Measurements from ENCODE around the gene STN1. TPM values are rescaled to one million over a fixed set of nuclear protein-coding genes. Genes with fewer than 3 reads are reported as not detected.

STN1 gene
- total RNA-seq, 2 donors from 2014 or later = 15.5 to 42.7 TPM

DNA sequence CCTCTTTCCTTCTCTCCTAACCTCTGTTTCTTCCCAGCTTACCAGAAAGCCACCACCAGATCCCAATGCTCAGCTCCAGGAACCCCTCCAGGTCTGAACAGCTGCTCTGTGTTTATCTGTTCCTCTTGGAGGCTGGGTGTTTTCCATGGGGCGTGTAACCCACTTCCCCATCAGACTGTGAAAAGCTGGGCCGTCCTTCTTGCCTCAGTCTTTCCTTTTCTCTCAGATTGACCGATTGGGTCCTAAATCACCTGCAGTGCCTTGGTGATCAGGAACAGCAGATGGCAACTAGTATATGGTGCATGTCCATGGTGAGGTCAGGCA lies 67.5 kb downstream of the STN1 start:
- no peaks in the 10 kb centered on the region for H3K27me3 ChIP-seq (replicated peaks; ENCODE audit: insufficient read depth)
- intact Hi-C loops (cut with DNase I) = loop anchor here (5.0 kb wide), 1 partner anchor 78 kb away; no protein-coding TSS in a partner anchor
- no peaks in the 10 kb centered on the region for H3K9me3 ChIP-seq
- peaks cover 13% of the 10 kb centered on the region for H3K4me1 ChIP-seq (replicated peaks)
- peak overlapping the region; percentile 25 to 45 for H3K27ac ChIP-seq
- 55% methylated on average over 3 of the region's 3 CpGs for whole genome bisulfite sequencing
- TF ChIP-seq POLR2A (IDR thresholded peaks at IDR 0.05) = no peak
- TF ChIP-seq, protein P1, sequence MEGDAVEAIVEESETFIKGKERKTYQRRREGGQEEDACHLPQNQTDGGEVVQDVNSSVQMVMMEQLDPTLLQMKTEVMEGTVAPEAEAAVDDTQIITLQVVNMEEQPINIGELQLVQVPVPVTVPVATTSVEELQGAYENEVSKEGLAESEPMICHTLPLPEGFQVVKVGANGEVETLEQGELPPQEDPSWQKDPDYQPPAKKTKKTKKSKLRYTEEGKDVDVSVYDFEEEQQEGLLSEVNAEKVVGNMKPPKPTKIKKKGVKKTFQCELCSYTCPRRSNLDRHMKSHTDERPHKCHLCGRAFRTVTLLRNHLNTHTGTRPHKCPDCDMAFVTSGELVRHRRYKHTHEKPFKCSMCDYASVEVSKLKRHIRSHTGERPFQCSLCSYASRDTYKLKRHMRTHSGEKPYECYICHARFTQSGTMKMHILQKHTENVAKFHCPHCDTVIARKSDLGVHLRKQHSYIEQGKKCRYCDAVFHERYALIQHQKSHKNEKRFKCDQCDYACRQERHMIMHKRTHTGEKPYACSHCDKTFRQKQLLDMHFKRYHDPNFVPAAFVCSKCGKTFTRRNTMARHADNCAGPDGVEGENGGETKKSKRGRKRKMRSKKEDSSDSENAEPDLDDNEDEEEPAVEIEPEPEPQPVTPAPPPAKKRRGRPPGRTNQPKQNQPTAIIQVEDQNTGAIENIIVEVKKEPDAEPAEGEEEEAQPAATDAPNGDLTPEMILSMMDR (IDR thresholded peaks at IDR 0.05) = no peak
- H3K36me3 ChIP-seq = no peaks in the 10 kb centered on the region
- H3K4me3 ChIP-seq = no peak overlapping the region
- DNase-seq (ENCODE audit: low spot score) = no peak

DNA sequence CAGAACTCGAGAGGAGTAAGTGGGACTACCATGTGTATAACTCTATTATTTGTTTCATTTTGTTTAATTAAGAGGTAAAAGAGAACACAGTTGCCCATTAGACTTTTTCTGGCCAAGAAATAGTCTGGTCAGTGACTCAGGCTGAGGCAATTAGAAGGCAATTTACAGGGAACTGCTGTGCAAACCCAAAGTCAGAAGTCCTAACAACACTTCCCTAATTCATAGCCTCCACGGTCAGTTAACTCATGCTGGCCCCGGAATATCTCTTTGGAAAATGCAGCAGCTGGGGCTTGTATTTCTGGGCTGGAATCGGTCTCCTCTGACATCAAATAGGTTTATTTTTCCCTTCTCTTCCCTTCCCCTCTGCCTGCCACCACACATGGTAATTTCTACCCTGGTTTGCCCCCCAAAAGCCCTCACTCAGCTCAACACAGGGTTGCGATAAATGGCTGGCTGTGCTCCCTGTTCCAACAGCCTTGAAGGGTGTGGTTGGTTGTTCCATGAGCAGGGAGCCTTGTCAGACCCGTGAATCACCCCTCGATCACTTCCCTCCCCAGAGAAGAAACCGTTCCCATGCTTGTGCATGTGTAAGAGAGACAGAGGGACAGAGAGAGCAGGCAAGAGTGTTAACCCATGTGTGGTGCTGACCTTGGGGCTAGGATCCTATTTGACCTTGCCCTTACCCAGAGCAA lies 68.0 kb downstream of the STN1 start:
- Histone ChIP-seq H3K4me1 (replicated peaks) (peaks cover 13% of the 10 kb centered on the region), H3K36me3 (no peaks in the 10 kb centered on the region), H3K4me3 (no peak overlapping the region), H3K27me3 (replicated peaks; ENCODE audit: insufficient read depth) (no peaks in the 10 kb centered on the region), H3K9me3 (no peaks in the 10 kb centered on the region), H3K27ac (peak overlapping the region; percentile 25 to 45)
- WGBS = 38% methylated on average over 8 of the region's 8 CpGs
- intact Hi-C loops (cut with DNase I) = loop anchor here (5.0 kb wide), 1 partner anchor 78 kb away; no protein-coding TSS in a partner anchor
- DNase-seq (ENCODE audit: low spot score) = no peak
- TF ChIP-seq POLR2AphosphoS5 (IDR thresholded peaks at IDR 0.05) (no peak), POLR2A (IDR thresholded peaks at IDR 0.05) (no peak)
- TF ChIP-seq, protein P1 (IDR thresholded peaks at IDR 0.05) = no peak

DNA sequence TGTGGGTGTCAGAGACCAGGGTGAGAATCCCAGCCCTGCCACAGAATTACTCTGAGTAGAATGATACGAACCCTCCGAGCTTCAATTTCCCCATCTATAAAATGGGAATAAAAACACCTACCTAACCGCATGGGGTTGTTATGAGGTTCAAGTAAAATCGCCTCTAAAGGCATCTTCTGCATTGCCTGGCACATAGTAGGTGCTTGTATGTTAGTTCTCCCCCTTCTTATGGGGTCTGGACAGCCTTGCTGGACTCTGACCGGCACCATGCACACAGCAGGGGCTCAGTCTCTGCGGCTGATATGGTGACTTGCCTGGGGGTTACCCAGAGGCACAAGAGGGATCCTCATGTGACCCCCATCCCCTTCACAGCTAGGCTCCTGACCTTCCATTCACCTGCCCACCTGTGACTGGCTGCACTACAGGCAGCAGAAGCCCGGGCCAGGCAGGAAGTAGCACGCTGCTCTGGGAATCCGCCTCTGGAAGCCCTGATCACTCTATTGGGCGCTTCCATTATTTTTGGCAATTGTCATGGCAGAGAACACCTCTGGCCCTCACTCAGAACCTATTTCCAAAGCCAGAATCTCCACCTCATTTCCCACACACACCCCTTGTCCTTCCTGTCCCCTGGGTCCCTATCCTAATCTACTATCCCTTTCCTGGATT lies 68.6 kb downstream of the STN1 start:
- intact Hi-C loops (cut with DNase I) = no loop called here
- no peaks in the 10 kb centered on the region for H3K27me3 ChIP-seq (replicated peaks; ENCODE audit: insufficient read depth)
- peaks cover 14% of the 10 kb centered on the region for H3K4me1 ChIP-seq (replicated peaks)
- peak overlapping the region; percentile 25 to 45 for H3K27ac ChIP-seq
- DNase-seq (ENCODE audit: low spot score) = no peak
- no peak overlapping the region for H3K4me3 ChIP-seq
- WGBS = 76% methylated on average over 10 of the region's 10 CpGs
- TF ChIP-seq, protein P1 (IDR thresholded peaks at IDR 0.05) = no peak
- TF ChIP-seq POLR2A (IDR thresholded peaks at IDR 0.05) = no peak
- TF ChIP-seq POLR2AphosphoS5 (IDR thresholded peaks at IDR 0.05) = no peak
- H3K9me3 ChIP-seq = no peaks in the 10 kb centered on the region
- H3K36me3 ChIP-seq = no peaks in the 10 kb centered on the region

DNA sequence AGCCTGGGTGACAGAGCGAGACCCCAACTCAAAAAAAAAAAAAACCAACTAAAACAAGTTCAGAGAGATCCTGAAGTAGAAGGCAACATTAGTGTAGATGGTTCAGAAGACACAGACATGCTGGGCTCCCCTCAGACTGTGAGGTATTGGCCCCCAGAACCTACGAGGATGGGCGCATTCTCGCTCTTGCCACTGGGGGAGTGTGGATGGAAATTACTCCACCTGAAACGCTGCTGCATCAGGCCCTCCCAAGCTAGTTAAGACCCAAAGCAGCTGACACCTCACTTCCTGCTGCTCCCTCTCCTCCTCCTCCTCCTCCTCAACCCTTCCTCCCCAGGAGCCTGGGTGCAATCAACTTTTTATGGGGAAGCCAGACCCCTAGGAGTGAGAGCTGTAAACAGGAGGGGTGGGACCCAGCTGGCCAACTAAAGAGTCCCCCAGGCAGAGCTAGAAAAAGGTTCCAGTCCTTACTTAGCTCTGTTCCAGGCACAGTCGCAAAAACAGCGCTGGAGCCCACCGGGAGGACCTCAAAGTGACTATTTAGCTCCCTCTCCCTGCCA lies 70.0 kb downstream of the STN1 start:
- no peak for DNase-seq (ENCODE audit: low spot score)
- 73% methylated on average over 8 of the region's 8 CpGs for WGBS
- peaks cover 15% of the 10 kb centered on the region for H3K4me1 ChIP-seq (replicated peaks)
- no peak overlapping the region for H3K4me3 ChIP-seq
- no peaks in the 10 kb centered on the region for H3K9me3 ChIP-seq
- TF ChIP-seq POLR2AphosphoS5 (IDR thresholded peaks at IDR 0.05) (no peak), POLR2A (IDR thresholded peaks at IDR 0.05) (no peak)
- TF ChIP-seq, protein P1 (IDR thresholded peaks at IDR 0.05) = no peak
- no peaks in the 10 kb centered on the region for H3K36me3 ChIP-seq
- H3K27ac ChIP-seq = no peak overlapping the region
- intact Hi-C loops (cut with DNase I) = no loop called here
- H3K27me3 ChIP-seq (replicated peaks; ENCODE audit: insufficient read depth) = no peaks in the 10 kb centered on the region
